ENCODE data around the gene CCBE1. TPM values are rescaled to one million over a fixed set of nuclear protein-coding genes. Genes with fewer than 3 reads are reported as not detected.

CCBE1 gene
- total RNA-seq, 1 experiment from 2014 or later, result 0.09 TPM

- no peak for DNase-seq
- no peaks in the 10 kb centered on the region for H3K4me1 Mint-ChIP-seq (ENCODE audit: low read depth, unreplicated experiment)
- ChIA-PET POLR2A (no interaction called here), CTCF (no interaction called here)
- Histone ChIP-seq H3K27me3 (replicated peaks; ENCODE audit: control insufficient read depth, insufficient read depth, low read length) (no peaks in the 10 kb centered on the region), H3K4me3 (ENCODE audit: low read depth, low read length) (no peak overlapping the region), H3K4me1 (no peaks in the 10 kb centered on the region), H3K9me3 (no peaks in the 10 kb centered on the region), H3K36me3 (ENCODE audit: control insufficient read depth, insufficient read depth, low read length) (no peaks in the 10 kb centered on the region)
- H3K4me3 Mint-ChIP-seq (ENCODE audit: unreplicated experiment), result no peak overlapping the region
- peaks cover 9% of the 10 kb centered on the region for H3K27me3 Mint-ChIP-seq (ENCODE audit: insufficient read depth, unreplicated experiment)
- no peaks in the 10 kb centered on the region for H3K9me3 Mint-ChIP-seq (ENCODE audit: unreplicated experiment)
- no peaks in the 10 kb centered on the region for H3K36me3 Mint-ChIP-seq (ENCODE audit: insufficient read depth, unreplicated experiment)
- intact Hi-C loops (cut with micrococcal nuclease; ENCODE audit: unreplicated experiment), result no loop called here
- H3K27ac Mint-ChIP-seq (ENCODE audit: unreplicated experiment), result no peak overlapping the region
- BruUV-seq (replicated peaks), result no TSS peak
- TF ChIP-seq CTCF (IDR thresholded peaks at IDR 0.05; ENCODE audit: insufficient read depth in 1 of 2, low read depth in 1 of 2, low read length in 1 of 2, severe bottlenecking in 1 of 2, unreplicated experiment in 1 of 2), result no peak
Measured at GRCh38 chr18:59540346-59540745, 156.9 kb downstream of the CCBE1 start.

- Mint-ChIP-seq H3K36me3 (ENCODE audit: insufficient read depth, unreplicated experiment) (no peaks in the 10 kb centered on the region), H3K9me3 (ENCODE audit: unreplicated experiment) (no peaks in the 10 kb centered on the region), H3K27me3 (ENCODE audit: insufficient read depth, unreplicated experiment) (peaks cover 11% of the 10 kb centered on the region), H3K4me3 (ENCODE audit: unreplicated experiment) (no peak overlapping the region), H3K27ac (ENCODE audit: unreplicated experiment) (no peak overlapping the region), H3K4me1 (ENCODE audit: low read depth, unreplicated experiment) (no peaks in the 10 kb centered on the region)
- BruUV-seq (replicated peaks), result no TSS peak
- no peak for TF ChIP-seq CTCF (IDR thresholded peaks at IDR 0.05; ENCODE audit: insufficient read depth in 1 of 2, low read depth in 1 of 2, low read length in 1 of 2, severe bottlenecking in 1 of 2, unreplicated experiment in 1 of 2)
- no peaks in the 10 kb centered on the region for H3K27me3 ChIP-seq (replicated peaks; ENCODE audit: control insufficient read depth, insufficient read depth, low read length)
- H3K4me3 ChIP-seq (ENCODE audit: low read depth, low read length), result no peak overlapping the region
- ChIA-PET POLR2A (no interaction called here), CTCF (no interaction called here)
- DNase-seq, result no peak
- intact Hi-C loops (cut with micrococcal nuclease; ENCODE audit: unreplicated experiment), result no loop called here
- no peaks in the 10 kb centered on the region for H3K4me1 ChIP-seq
- no peaks in the 10 kb centered on the region for H3K9me3 ChIP-seq
- H3K36me3 ChIP-seq (ENCODE audit: control insufficient read depth, insufficient read depth, low read length), result no peaks in the 10 kb centered on the region
Measured at GRCh38 chr18:59539108-59539507, 158.1 kb downstream of the CCBE1 start.

GRCh38 chr18:59537579-59537978 lies 159.6 kb downstream of the CCBE1 start:
- H3K27me3 Mint-ChIP-seq (ENCODE audit: insufficient read depth, unreplicated experiment), result peaks cover 11% of the 10 kb centered on the region
- TF ChIP-seq CTCF (IDR thresholded peaks at IDR 0.05; ENCODE audit: insufficient read depth in 1 of 2, low read depth in 1 of 2, low read length in 1 of 2, severe bottlenecking in 1 of 2, unreplicated experiment in 1 of 2), result no peak
- H3K36me3 Mint-ChIP-seq (ENCODE audit: insufficient read depth, unreplicated experiment), result no peaks in the 10 kb centered on the region
- Histone ChIP-seq H3K9me3 (no peaks in the 10 kb centered on the region), H3K27me3 (replicated peaks; ENCODE audit: control insufficient read depth, insufficient read depth, low read length) (no peaks in the 10 kb centered on the region), H3K36me3 (ENCODE audit: control insufficient read depth, insufficient read depth, low read length) (no peaks in the 10 kb centered on the region), H3K4me1 (no peaks in the 10 kb centered on the region), H3K4me3 (ENCODE audit: low read depth, low read length) (no peak overlapping the region)
- ChIA-PET CTCF (no interaction called here), POLR2A (no interaction called here)
- DNase-seq, result no peak
- H3K4me1 Mint-ChIP-seq (ENCODE audit: low read depth, unreplicated experiment), result no peaks in the 10 kb centered on the region
- H3K9me3 Mint-ChIP-seq (ENCODE audit: unreplicated experiment), result no peaks in the 10 kb centered on the region
- no peak overlapping the region for H3K27ac Mint-ChIP-seq (ENCODE audit: unreplicated experiment)
- intact Hi-C loops (cut with micrococcal nuclease; ENCODE audit: unreplicated experiment), result no loop called here
- H3K4me3 Mint-ChIP-seq (ENCODE audit: unreplicated experiment), result no peak overlapping the region
- BruUV-seq (replicated peaks), result no TSS peak
